ENCODE measurements around the gene NAGPA. TPM values are rescaled to one million over a fixed set of nuclear protein-coding genes. Genes with fewer than 3 reads are reported as not detected.

NAGPA gene
- total RNA-seq, 1 experiment from 2014 or later, result 12.5 TPM

GRCh38 chr16:5004311-5004710 lies 29.4 kb downstream of the NAGPA start (continued):
- TF ChIP-seq FOXP4 (CRISPR knock-in tag; IDR thresholded peaks at IDR 0.05), result no peak
- no peak for TF ChIP-seq ZNF532 (CRISPR knock-in tag; IDR thresholded peaks at IDR 0.05; ENCODE audit: borderline replicate concordance)
- no peak for TF ChIP-seq MYBL2 (CRISPR knock-in tag; IDR thresholded peaks at IDR 0.05)
- no peak for TF ChIP-seq ZMAT4 (CRISPR knock-in tag; IDR thresholded peaks at IDR 0.05)
- TF ChIP-seq E2F1 (CRISPR knock-in tag; IDR thresholded peaks at IDR 0.05), result no peak
- no peak for TF ChIP-seq SOX15 (CRISPR knock-in tag; IDR thresholded peaks at IDR 0.05)
- TF ChIP-seq ATF2 (CRISPR knock-in tag; IDR thresholded peaks at IDR 0.05; ENCODE audit: borderline replicate concordance, low read depth), result no peak
- no peak for TF ChIP-seq ERG (CRISPR knock-in tag; IDR thresholded peaks at IDR 0.05)
- TF ChIP-seq SP1 (CRISPR knock-in tag; conservative IDR thresholded peaks at IDR 0.05), result no peak
- TF ChIP-seq HMGA2 (CRISPR knock-in tag; IDR thresholded peaks at IDR 0.05), result no peak
- no peak for TF ChIP-seq SMAD4 (CRISPR knock-in tag; IDR thresholded peaks at IDR 0.05)
- no peak for TF ChIP-seq TCF7 (CRISPR knock-in tag; IDR thresholded peaks at IDR 0.05; ENCODE audit: low read depth)

- ChIA-PET CTCF (no interaction called here), POLR2A (no interaction called here)
- Mint-ChIP-seq H3K4me3 (no peak overlapping the region), H3K9me3 (no peaks in the 10 kb centered on the region), H3K36me3 (no peaks in the 10 kb centered on the region), H3K27ac (no peak overlapping the region), H3K4me1 (no peaks in the 10 kb centered on the region), H3K27me3 (ENCODE audit: low read depth) (no peaks in the 10 kb centered on the region)
- no peak for ATAC-seq
- no peak for DNase-seq (ENCODE audit: low spot score)
- TF ChIP-seq E2F4 (CRISPR knock-in tag; IDR thresholded peaks at IDR 0.05; ENCODE audit: borderline replicate concordance, low read depth) (no peak), ZNF423 (CRISPR knock-in tag; IDR thresholded peaks at IDR 0.05) (no peak), ZNF232 (CRISPR knock-in tag; IDR thresholded peaks at IDR 0.05) (no peak), PREB (CRISPR knock-in tag; IDR thresholded peaks at IDR 0.05; ENCODE audit: borderline replicate concordance) (no peak), ZNF219 (CRISPR knock-in tag; IDR thresholded peaks at IDR 0.05; ENCODE audit: borderline replicate concordance) (no peak), NR2C2 (CRISPR knock-in tag; IDR thresholded peaks at IDR 0.05) (no peak), ZMAT4 (CRISPR knock-in tag; IDR thresholded peaks at IDR 0.05) (no peak), PRDM15 (CRISPR knock-in tag; IDR thresholded peaks at IDR 0.05) (no peak)
Measured at GRCh38 chr16:5003828-5004227, 29.9 kb downstream of the NAGPA start.

Data from WTC11 (cell line).